ENCODE data around the gene MARK3.

DNA sequence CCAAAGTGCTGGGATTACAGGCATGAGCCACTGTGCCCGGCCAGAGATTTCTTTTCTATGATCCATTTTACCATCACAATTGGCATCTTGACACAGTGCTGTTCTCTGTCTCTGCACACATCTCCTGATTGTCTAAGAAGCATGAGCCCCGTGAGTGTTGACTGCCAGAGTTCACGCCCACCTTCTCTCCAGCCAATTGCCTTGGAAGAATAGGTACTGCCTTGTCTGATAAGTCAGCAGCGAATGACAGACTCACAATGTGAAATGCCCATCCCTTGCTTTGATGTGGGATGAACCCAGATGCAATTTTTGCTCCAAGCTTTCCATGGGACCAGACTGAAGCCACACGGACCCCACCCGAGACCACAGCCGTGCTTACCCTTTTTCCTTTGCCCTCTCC is 31.9 kb upstream of the MARK3 start:
- TF ChIP-seq, protein P1, sequence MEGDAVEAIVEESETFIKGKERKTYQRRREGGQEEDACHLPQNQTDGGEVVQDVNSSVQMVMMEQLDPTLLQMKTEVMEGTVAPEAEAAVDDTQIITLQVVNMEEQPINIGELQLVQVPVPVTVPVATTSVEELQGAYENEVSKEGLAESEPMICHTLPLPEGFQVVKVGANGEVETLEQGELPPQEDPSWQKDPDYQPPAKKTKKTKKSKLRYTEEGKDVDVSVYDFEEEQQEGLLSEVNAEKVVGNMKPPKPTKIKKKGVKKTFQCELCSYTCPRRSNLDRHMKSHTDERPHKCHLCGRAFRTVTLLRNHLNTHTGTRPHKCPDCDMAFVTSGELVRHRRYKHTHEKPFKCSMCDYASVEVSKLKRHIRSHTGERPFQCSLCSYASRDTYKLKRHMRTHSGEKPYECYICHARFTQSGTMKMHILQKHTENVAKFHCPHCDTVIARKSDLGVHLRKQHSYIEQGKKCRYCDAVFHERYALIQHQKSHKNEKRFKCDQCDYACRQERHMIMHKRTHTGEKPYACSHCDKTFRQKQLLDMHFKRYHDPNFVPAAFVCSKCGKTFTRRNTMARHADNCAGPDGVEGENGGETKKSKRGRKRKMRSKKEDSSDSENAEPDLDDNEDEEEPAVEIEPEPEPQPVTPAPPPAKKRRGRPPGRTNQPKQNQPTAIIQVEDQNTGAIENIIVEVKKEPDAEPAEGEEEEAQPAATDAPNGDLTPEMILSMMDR (IDR thresholded peaks at IDR 0.05): no peak
- no peak for TF ChIP-seq POLR2A (IDR thresholded peaks at IDR 0.05)

All from lower leg skin (tissue), 3 donors.